ENCODE measurements around the gene TCF7L1.
"Not testable (repeated sequence)": the region's sequence is repeated elsewhere in the genome, so short reads cannot be mapped to it uniquely, and the experiment has no call there.

Gene TCF7L1

DNA sequence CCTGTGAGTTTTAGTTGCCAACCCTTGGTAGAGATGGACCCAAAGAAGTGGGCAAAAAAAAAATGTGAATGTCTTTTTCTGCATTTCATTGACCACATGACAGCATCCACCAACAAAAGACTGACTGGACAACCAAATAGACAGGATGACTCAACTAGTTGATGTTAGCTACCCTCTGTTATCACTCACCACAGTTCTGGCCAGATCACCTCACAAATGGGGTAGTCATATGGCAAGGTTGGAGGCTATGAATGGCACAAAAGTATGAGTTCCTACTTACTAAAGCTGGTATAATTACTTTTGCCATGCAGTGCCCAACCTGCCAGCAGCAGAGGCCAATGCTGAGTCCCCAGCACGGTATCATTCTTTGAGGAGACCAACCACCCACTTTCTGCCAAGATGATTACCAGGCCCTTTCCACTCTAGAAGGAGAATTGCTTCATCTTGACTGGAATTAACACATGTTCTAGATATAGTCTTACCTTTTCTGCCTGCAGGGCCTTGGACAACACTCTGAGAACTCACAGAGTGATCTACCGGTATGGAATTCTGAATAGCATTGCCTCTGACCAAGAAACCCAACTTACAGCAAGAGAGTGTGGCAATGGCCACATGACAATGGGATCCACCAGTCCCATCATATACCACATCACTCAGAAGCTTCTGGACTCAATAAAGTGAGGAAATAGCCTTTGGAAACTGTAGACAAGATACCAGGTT, 20.1 kb upstream of the TCF7L1 start:
- Mint-ChIP-seq H3K27ac (no peak overlapping the region), H3K4me1 (no peaks in the 10 kb centered on the region), H3K9me3 (peaks cover 2% of the 10 kb centered on the region), H3K27me3 (ENCODE audit: low read depth) (peaks cover under 1% of the 10 kb centered on the region), H3K36me3 (ENCODE audit: low read depth) (no peaks in the 10 kb centered on the region), H3K4me3 (no peak overlapping the region)
- TF ChIP-seq, protein P1, sequence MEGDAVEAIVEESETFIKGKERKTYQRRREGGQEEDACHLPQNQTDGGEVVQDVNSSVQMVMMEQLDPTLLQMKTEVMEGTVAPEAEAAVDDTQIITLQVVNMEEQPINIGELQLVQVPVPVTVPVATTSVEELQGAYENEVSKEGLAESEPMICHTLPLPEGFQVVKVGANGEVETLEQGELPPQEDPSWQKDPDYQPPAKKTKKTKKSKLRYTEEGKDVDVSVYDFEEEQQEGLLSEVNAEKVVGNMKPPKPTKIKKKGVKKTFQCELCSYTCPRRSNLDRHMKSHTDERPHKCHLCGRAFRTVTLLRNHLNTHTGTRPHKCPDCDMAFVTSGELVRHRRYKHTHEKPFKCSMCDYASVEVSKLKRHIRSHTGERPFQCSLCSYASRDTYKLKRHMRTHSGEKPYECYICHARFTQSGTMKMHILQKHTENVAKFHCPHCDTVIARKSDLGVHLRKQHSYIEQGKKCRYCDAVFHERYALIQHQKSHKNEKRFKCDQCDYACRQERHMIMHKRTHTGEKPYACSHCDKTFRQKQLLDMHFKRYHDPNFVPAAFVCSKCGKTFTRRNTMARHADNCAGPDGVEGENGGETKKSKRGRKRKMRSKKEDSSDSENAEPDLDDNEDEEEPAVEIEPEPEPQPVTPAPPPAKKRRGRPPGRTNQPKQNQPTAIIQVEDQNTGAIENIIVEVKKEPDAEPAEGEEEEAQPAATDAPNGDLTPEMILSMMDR (IDR thresholded peaks at IDR 0.05; ENCODE audit: unreplicated experiment in 3 of 3): no peak

DNA sequence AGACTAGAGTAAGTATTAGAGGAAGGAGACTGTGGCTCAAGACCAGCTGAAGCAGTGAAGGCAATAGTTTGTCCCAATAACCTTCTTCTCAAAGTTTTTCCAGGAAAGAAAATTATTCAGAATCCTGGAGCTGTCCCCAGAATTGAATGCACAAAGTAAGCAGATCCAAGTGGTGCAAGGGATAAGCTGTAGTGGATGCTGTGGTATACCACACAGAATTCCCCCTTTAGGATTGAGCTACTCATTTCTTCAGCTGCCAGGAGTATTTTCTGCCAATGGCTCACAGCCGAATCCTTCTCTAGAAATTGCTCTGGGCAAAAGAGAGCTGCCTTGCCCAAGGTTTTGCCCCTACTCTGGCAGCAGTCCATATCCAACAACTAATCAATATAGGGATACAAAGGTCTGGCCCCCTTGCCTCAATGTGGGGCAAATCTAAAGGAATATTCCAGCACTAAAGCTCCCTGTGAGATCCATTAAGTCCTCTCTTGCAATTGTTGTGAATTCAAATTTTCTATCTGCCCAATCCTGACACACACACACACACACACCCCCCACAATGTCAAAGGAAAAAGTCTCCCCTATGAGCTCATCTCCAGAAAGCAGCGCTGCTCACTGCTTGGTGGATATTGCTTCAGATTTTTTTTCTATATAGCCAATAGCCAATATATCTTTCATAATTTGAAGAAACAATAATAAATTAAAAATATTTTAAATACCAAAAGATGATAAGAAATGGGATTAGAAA, 18.4 kb upstream of the TCF7L1 start:
- TF ChIP-seq, protein P1 (IDR thresholded peaks at IDR 0.05; ENCODE audit: unreplicated experiment in 3 of 3): no peak
- H3K27ac Mint-ChIP-seq: no peak overlapping the region
- H3K9me3 Mint-ChIP-seq: peaks cover 2% of the 10 kb centered on the region
- peaks cover 7% of the 10 kb centered on the region for H3K27me3 Mint-ChIP-seq (ENCODE audit: low read depth)
- H3K4me3 Mint-ChIP-seq: no peak overlapping the region
- no peaks in the 10 kb centered on the region for H3K36me3 Mint-ChIP-seq (ENCODE audit: low read depth)
- no peaks in the 10 kb centered on the region for H3K4me1 Mint-ChIP-seq

DNA sequence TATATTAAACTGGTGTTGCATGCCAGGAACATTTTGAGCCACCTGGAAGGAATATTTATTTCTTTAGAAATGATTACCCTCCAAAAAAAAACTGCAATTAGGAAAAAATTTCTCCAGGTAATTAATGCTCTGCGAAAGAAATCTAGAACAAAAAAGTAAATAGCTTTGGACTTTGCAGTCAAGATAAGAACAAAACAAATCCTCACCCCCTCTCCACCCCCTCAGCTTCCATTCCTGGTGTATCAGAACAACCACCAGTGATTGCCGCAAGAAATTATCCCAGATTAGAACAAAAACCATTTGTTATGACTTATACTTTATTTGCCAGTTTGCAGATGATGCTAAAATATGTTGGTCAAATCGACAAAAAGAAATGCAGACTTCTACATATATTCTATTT, 17.0 kb upstream of the TCF7L1 start:
- no peaks in the 10 kb centered on the region for H3K4me1 Mint-ChIP-seq
- TF ChIP-seq, protein P1 (IDR thresholded peaks at IDR 0.05; ENCODE audit: unreplicated experiment in 3 of 3): no peak
- no peak overlapping the region for H3K27ac Mint-ChIP-seq
- peaks cover 7% of the 10 kb centered on the region for H3K27me3 Mint-ChIP-seq (ENCODE audit: low read depth)
- H3K36me3 Mint-ChIP-seq (ENCODE audit: low read depth): no peaks in the 10 kb centered on the region
- H3K4me3 Mint-ChIP-seq: no peak overlapping the region
- peaks cover 2% of the 10 kb centered on the region for H3K9me3 Mint-ChIP-seq

DNA sequence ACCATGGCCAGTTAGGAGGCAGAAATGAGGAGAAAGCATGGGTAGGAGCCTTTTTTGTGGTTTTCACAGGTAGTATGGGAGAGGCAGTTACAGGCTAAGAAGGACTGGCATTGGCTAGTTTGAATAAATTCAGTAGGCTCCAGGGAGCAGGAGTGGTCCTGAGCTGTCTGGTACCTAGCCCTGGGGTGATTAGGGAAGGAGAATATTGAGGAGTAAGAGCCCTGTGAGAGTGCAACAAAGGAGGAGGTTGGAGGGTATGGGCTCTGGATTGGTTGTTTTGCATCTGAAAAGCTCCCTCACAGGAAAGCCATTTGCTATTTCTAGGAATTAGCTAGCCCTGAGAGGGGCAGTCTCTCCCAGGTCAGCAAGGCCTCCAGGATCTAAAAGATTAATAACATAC, 13.3 kb upstream of the TCF7L1 start:
- Mint-ChIP-seq H3K36me3 (ENCODE audit: low read depth) (no peaks in the 10 kb centered on the region), H3K4me3 (no peak overlapping the region), H3K27me3 (ENCODE audit: low read depth) (peaks cover 7% of the 10 kb centered on the region), H3K4me1 (no peaks in the 10 kb centered on the region), H3K27ac (no peak overlapping the region), H3K9me3 (no peaks in the 10 kb centered on the region)
- TF ChIP-seq, protein P1 (IDR thresholded peaks at IDR 0.05; ENCODE audit: unreplicated experiment in 3 of 3): no peak

DNA sequence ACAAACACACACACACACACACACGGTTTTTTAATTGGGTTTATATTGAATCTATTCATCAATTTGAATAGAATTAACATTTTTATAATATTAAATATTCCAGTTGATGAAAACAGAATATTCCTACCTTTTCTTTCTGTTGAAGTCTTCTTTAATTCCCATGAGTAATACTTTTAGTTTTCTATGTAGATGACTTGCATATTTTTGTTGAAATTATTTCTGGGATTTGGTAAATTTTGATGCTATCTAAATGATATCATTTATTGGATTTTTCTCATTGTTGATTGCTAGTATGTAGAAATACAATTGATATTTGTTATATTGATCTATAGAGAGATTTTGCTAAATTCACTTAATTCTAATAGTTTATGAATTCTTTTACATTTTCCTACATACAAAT, 12.8 kb upstream of the TCF7L1 start:
- Mint-ChIP-seq H3K36me3 (ENCODE audit: low read depth) (no peaks in the 10 kb centered on the region), H3K4me1 (no peaks in the 10 kb centered on the region), H3K4me3 (no peak overlapping the region), H3K9me3 (no peaks in the 10 kb centered on the region), H3K27ac (no peak overlapping the region), H3K27me3 (ENCODE audit: low read depth) (peaks cover 7% of the 10 kb centered on the region)
- TF ChIP-seq, protein P1 (IDR thresholded peaks at IDR 0.05; ENCODE audit: unreplicated experiment in 3 of 3): no peak

DNA sequence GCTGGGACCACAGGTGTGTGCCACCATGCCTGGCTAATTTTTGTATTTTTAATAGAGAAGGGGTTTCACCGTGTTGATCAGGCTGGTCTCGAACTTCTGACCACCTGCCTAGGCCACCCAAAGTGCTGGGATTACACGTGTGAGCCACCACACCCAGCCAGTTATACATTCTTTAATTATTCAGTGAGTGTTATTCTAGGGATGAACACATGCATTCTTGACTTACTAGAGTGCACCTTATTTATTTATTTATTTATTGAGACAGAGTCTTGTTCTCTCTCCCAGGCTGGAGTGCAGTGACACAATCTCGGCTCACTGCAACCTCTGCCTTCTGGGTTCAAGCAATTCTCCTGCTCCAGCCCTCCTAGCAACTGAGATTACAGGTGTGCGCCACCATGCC, 6.7 kb upstream of the TCF7L1 start:
- H3K27ac Mint-ChIP-seq; H3K4me1 Mint-ChIP-seq; H3K9me3 Mint-ChIP-seq; H3K4me3 Mint-ChIP-seq; H3K36me3 Mint-ChIP-seq (ENCODE audit: low read depth); H3K27me3 Mint-ChIP-seq (ENCODE audit: low read depth): not testable (repeated sequence)

Data from nephron (organoid).